ENCODE results near the gene SUSD4.

- TF ChIP-seq SPI1 (IDR thresholded peaks at IDR 0.05; ENCODE audit: low read depth, low read length) (no peak), POLR2A (IDR thresholded peaks at IDR 0.05; ENCODE audit: low read depth, low read length) (no peak)
These were observed 118.6 kb downstream of the SUSD4 start for GRCh38 chr1:223245411-223245810.
